Measurements from ENCODE around the gene CDCA4.

The CDCA4 gene

DNA sequence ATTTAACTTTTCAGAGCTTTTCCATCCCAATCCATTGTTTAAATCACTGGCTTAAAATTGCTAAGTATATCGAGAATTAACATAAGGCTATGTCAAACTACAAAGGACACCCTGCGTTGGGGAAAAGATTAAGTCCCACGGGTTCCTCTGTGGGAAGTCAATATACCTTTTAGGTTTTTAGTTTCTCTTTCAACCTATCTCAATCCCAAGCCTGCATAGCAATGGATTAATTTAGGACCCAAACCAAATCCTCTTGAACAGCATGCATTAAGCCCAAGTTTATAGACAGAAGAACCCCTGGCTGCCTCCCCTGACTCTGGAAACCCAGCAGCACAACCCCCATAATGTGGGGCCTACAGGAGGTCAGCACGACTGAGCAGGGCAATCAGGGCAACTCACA, 6.3 kb downstream of the CDCA4 start:
- no peak for DNase-seq (ENCODE audit: low read depth in 2 of 2)

DNA sequence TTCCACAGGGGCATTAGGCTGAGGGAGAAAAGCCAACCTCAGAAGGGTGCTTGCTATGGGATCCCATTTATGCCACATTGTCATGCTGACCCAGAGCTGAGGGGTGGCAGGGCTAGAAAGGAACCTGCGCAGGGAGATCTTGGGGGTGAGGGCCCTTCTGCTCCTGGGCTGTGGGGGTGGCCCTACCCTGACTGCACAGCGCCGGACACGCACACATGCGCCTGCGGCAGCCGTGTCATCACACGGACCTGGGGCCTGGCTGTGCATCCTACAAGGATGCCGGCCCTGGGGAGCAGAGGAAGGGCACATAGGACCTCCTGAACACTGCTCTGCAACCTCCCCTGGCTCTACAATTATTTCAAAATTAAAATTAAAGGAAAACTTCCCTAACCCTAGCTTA, 6.9 kb downstream of the CDCA4 start:
- no peak for DNase-seq (ENCODE audit: low read depth in 2 of 2)

DNA sequence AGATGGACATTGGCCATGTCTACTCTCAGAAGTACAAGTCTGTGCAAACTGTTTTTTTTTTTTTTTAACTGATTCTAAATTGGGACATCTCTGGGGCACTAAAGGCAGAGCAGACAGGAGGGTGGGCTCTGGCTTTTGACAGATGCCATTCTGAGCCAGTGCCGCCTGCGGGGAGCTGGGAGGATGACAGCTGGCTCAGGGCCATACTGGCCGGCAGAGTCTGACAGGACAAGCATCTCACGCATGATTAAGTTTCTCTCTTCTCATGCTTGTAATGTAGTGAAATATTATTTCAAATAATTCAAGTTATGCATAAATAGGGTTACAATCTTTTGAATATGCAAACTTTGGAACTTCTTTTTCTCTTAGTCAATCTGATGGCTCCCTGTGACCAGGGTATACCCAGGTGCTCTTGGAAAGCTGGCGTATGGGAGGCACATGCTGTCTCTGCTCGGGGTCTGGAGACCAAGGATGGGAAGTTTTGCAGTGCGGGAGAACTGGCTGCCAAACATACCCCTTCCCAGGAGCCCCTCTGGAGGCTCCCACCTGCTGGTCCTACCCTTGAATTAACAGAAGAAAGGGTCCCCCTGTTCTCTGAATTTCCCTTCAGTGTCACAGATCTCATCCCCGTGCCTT, 7.6 kb downstream of the CDCA4 start:
- no peak for DNase-seq (ENCODE audit: low read depth in 2 of 2)

DNA sequence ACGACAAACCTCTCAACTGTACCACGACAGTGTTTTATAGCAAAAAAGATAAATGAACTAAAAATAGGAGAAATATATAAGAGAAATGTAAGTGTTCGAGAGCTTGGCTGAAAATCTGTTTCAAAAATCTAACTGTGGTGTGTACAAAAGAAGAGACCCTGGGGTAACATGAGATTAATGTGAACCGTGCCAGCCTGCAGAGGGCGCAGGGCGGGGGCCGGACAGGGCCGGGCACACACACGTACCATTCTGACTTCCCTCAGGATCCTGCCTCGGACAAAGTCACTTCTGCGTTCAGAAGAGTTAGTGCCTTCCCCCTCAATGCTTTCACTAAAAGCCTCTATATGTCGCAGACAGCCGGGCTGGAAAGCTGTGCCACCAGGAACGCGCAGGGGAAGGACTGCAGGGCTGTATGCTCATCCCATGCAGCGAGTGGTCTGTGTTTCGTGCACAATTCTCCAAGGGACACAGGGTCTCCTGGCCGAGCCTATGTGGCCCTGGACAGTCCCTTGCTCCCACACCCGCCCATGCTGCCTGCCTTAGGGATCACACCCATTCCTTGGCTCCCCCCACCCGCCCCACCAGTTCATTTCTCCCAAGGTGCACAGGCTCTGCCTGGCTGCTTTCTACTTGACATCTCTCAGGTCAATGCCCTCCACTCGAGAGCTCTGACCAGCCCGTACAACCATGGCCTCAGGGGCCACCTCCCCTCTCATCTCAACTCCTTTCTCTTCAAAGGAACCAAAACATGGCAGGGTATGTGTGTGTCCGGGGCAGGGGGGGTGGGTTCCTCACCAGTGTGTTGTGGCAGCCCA, 8.5 kb downstream of the CDCA4 start:
- DNase-seq (ENCODE audit: low read depth in 2 of 2): no peak

DNA sequence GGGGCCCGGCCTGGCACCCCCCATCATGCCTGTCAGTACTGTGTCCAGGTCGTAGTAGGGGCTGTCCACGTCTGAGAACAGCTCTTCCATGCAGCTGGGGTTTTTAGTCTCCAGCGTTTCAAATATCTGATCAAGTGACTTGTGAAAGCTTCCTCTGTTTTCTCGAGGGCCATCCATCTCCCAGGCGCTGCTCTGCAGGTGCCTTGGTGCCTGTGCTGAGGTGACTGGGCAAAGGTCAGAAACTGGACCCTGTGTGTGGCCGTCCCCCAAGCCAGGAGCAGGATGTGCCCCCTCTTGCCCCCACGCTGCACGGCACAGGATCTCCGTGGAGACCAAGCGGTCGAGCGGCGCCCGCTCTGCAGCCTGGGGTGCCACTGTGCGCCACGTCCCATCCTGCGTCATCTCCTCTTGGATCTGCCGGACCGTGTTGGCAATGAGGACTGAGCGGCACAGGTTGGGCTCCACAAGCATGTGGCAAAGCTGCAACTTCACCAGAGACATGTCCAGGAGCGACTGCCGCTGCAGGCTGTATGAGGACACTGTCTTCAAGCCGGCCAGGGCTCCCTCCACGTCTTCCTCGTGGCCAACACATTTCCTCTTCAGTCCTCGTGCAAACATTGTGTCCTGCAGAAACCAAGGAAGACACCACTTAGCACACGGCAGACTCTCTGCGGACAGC, 9.4 kb downstream of the CDCA4 start:
- no peak for DNase-seq (ENCODE audit: low read depth in 2 of 2)

DNA sequence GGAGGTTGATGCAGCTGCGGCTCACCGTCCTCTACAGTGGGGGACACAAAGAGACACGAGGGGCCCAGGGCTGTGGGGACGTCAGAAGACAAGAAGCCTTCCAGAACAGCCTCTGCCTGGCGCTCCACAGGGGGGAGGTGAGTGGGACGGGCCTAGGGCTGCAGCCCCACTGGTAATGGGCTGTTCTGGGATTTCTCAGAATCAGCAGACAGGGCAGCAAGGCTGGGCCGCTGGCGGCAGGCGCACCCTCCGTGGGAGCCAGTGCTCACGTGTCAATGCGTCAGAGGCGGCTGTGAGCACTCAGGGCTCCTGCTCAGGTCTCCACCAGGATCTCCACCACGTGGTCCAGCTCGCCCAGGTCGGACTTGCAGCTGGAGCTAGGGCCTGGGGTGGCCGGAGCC, 10.0 kb downstream of the CDCA4 start:
- DNase-seq (ENCODE audit: low read depth in 2 of 2): no peak

DNA sequence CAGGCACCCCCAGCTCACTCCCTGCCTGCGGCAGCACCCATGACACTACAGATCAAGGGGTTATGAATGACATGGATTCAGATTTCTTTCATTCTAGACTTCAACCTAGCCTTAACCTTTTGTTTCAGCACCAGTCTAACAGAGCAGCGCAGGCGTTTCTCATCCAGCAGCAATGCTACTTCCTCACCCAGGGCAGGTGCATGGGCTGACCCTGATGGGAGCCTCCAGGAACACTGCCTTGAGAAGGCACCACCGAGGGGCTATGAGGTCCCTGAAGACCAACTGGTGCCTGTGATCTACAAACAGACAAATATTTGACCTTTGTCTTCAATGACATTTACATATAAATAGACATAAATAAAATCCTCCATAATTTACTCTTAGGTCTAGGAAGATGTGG, 10.8 kb downstream of the CDCA4 start:
- DNase-seq (ENCODE audit: low read depth in 2 of 2): no peak

DNA sequence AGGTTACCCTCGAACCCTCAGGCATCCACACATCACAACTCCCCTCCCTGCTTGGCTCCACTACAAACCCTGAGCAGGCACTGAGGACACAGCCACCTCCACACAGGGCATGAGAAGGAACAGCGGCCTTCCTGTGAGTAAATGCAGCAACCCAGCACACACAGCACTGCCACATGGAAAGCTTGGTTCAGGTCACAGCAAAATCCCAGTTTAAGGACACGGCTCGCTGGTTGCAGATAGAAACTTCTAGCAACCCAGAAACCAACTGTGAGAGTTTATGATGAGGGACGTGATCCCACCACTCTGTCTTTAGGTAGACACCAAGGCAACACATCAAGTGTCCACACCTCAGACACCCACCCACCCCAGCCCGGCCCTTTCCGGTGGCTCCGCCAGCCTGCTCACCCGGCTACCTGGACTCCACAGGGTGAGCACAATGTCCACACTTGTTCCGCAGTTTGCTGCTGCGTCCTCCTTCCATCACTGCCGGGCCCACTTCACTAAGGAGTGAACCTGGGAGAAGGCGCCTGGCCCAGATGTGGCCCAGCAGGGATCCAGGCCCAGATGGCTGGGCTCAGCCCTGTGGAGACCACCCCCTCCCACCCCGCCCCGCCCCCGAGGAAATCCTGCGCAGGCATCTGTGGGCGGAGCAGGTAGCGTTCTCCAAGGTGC, 13.2 kb downstream of the CDCA4 start:
- no peak for DNase-seq (ENCODE audit: low read depth in 2 of 2)

DNA sequence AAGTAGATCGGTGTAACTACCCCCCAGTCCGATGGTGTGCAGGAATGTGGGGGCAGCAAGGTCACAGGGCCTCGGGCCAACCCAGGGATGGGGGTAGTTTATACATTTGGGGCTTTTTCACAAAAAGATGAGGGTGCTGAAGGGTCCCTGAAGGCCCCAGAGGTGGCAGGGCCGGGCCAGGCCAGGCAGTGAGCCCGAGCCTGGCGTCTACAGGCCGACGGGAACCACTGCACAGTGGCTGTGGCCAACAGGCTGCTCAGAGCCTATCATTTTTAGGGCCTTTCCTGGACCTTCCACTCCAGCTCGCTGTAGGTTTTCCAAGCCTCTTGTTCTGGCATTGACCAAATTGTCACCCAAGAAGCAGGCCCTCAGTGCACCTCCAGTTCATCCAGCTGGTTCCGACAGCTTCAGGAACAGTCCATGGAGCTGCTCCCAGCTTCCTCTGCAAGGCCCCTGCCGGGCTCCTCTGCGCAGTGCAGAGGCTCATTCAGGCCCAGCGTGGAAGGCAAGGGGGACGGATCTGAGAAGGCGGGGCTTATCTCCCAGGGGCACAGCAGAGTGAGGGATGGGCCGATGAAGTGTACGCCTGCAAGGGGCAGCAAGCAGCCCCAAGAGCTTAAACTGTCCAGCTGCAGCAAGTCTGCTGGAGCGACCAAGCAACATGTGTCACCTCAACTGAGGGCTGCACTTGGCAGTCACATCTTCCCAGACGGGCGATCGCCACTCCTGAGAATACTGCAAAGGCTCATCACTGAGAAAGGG, 13.9 kb downstream of the CDCA4 start:
- DNase-seq (ENCODE audit: low read depth in 2 of 2): no peak

DNA sequence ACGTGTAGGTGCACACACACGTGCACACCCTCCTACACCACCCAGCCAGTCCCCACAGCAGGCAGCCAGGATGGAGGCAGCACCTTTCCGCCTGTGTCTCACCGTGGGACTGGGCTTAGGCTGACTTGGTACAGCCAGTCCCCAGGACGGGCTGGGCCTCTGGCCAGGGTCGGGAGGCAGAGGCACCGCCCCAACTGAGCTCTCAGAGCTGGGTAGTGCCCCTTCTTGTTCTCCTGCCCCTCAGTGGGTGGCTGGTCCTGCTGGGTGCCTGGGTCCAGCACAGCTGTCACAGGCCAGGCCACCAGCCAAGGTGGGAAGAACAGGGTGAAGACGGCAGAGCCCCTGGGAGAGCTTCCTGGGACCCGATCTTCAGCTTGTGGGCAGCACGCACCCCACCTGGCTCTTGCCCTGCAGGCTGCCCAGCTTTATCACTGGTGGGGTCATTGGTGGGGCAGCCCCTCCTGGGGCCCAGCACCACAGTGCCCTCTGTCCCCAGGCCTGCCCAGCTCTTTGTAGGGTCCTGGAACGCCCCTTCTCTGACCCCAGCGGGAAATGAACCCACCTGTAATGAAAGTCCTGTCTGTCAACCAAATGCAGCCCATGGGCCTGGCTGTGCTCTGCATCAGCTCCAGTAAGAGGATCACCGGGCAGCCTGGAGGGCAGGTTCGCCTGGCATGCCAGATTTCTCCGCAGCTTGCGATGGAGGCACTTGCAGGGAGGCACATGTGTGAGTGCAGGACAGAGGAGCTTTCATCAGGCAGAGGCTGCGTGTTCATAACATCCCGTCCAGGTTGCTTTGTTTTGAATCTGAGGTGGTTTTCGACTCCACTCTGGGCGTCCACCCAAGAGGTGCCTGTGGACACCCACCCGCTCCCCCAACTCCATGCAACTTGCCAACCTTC, 14.7 kb downstream of the CDCA4 start:
- no peak for DNase-seq (ENCODE audit: low read depth in 2 of 2)

DNA sequence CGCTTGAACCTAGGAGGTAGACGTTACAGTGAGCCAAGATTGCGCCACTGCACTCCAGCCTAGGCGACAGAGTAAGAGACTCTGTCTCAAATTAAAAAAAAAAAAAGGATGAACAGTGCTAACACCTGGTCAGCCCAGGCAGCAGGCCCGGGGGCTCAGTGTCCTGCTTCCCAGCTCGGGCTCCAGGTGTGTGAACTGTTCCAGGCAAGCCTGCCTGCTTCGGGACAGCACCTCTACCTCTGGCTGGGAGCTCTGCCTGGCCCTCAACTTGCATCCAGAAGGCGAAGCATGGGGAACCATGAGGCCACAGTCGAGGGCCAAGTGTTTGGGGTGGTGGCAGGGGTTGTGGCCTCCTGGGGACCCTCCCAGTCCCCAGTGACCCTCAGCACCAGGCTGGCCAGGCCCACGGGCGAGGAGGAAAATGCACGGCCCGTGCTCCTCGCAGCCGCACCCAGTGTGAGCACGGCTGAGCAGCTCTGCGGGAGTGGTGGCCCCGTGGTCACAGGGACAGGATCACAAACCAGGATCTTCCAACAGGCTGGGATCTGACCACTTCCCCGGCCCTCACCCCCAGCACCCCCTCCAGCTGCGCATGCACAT, 15.5 kb downstream of the CDCA4 start:
- DNase-seq (ENCODE audit: low read depth in 2 of 2): no peak

DNA sequence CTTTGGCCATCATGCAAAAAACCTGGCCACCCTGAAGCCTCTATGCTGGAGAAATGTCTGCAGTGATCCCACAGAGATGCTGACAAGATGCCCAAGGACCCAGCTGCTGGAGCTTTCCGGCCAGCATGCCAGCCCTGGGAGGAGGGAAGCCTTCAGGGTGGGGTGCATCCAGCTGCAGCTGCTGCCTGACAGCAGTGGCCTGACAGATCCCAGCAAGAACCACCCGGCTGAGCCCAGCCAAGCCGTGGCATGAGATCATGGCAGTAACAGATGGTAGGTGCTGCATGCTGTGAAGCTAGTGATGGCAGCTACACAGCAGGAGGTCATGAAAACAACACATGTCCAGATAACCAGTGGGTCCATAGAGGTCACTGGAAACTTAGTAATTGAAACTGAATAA, 21.5 kb downstream of the CDCA4 start:
- DNase-seq (ENCODE audit: low read depth in 2 of 2): no peak

DNA sequence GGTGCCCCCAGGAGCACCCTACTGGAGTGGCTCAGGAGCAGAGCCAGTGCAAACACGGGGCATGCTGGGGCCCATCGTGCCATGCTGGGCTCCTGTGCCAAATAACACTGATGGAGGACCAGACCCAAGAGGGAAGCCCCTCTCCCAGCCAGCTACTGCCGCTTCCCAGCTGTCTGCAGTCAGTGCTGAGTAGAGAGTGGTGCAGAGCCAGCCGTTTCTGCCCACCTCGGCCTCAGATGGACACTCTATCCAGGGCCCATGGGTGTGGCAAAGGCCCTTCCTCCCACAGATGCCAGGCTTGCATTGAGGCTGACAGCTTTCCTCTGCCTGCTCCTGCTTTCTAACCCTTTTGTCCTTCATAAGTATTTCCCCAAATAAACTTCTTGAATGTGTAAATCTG, 22.1 kb downstream of the CDCA4 start:
- DNase-seq (ENCODE audit: low read depth in 2 of 2): no peak

DNA sequence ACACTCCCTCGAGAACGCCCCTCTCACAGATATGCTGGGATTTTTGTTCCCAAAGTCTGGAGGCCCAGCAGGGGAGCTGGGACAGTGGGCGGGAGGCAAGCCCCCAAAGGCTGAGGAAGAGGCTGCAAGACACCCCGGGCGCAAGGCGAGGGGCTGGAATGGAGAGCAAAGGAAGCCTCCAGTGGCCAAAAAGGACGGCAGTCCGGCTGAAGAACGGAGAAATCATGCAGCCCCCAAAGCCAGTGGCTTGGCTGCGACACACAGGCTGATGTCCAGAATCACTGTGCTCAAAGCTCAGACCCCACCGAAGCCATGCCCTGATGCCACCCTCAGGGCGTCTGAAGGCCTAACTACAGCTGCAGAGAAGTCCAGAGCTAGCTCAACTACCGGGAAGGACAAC, 24.4 kb downstream of the CDCA4 start:
- DNase-seq (ENCODE audit: low read depth in 2 of 2): no peak

DNA sequence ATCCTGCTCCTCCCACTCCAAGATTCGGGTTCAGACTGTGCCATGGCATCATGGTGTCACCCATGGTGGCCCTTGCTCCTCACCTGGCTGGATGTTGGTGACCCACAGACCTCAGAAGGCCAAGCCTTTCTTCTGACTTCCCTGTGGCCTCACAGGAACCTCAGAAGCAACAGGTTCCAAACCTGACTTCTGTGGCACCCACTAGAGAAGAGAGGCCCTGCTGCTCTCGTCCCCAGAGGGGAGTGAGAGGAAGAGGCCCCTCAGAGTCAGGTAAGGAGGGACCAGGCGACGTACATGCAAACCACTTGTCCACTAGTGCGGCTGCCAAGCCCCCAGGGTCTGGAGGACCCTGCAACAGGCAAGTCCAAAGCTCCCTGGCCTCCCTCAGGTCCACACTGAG, 24.9 kb downstream of the CDCA4 start:
- no peak for DNase-seq (ENCODE audit: low read depth in 2 of 2)

DNA sequence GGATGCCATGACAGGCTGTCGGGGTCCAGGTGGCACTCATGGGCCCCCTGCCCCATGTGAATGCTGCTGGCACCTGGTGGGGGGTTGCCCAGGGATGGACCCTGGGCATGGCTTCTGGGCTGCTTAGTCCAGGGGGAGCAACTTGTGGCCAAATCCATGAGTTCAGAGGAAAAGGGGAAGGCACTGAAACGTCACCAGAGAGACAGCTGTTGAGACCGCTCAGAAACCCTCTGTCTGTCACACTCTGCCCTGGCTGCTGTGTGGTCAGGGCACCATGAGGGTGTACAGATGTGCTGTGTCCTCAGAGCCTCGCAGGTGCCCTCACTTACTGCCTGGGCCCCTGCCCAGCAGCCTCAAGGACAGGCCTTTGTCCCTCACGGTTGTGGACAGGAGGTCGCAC, 25.9 kb downstream of the CDCA4 start:
- DNase-seq (ENCODE audit: low read depth in 2 of 2): no peak

DNA sequence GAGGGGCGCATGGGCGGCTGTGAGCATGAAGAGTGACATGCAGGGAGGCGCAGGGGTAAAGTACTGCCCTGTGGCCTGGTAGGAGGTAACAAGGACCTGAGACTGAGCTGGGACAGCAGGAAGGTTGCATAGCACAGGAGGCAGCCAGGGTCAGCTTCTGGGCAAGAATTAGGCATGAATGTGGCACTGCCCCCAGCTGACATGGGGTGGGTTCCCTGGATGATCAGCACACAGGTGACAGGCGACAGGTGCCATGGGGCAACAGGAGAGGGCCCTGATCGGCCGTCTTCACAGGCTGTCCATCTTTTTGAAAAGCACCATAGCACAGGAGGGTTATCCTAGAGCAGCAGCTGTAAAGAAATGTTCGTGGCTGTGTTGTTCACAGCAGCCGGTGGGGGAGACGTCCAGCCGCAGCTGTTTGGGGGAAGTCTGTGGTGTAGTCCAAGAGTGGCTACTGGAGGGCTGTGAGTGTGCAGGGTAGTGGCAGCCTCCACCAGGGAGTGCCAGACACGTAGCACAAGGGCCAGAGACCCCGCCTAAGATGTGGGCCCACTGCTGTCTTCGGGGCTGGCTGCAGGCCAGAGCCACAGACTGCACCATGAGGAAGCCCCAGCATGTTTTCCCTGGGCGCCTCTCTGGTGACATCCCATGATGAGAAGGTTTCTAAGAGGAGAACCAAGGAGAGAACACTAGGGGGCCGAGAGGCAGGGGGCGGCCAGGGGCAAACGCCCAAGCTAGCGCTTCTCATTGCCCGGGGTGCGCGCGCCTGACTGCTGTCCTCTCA, 26.9 kb downstream of the CDCA4 start:
- no peak for DNase-seq (ENCODE audit: low read depth in 2 of 2)

DNA sequence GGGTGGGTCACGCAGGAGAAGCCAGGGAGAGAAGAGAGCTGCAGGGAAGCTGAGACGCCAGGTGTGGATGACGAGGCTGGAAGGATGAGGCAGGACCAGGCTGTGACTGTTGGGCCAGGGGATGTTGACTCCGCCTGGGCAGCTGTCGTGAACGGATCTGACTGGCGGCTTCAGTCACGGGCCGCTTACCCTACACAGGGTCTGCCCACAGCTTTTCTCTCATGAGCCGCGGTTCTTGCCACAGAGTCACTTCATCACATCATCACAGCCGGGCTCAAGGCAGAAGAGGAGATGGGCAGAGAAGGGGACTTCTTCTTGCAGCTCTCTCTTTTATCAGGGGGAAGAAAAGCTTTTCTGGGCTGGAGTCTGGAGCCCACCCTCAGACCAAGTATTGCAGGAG, 27.6 kb downstream of the CDCA4 start:
- DNase-seq (ENCODE audit: low read depth in 2 of 2): no peak

DNA sequence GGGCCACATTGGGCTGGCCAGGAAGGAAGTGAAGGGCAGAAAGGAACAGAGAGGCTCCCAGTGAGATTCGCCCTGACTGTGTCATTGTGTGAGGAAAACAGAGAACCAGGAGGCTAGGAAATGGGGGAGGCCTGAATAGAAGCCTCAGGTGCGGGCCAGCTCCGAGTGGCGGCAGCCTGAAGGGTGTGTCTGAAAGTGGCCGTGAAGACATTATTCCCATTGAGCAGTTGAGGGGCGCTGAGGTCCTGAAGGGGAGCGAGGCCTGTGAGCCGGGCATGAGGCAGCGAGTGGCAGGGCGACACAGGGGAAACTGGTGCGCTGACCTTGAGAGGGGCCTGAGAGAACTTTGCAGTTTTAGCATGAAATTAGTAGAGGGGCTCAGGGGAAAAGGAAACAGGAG, 28.4 kb downstream of the CDCA4 start:
- DNase-seq (ENCODE audit: low read depth in 2 of 2): no peak

DNA sequence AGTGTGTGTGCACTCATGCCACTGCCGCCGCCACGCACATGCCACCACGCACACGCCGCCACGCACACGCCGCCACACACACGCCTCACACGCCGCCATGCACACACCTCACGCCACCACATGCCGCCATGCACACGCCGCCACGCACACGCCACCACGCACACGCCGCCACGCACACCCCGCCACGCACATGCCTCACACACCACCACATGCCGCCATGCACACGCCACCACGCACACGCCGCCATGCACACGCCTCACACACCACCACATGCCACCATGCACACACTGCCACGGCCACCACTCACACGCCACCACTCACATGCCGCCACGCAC, 29.0 kb downstream of the CDCA4 start:
- DNase-seq (ENCODE audit: low read depth in 2 of 2): no peak
